SK-N-SH (cell line): ENCODE results near the gene CENPV. TPM values are rescaled to one million over a fixed set of nuclear protein-coding genes. Genes with fewer than 3 reads are reported as not detected.
A peak's percentile ranks its signal among the peaks of the same experiment; 100 is the strongest.

Source experiments
- CTCF ChIA-PET: fragments of 300-600, 350-600 bp; formaldehyde crosslinking; extraction: SDS; loops from one replicate; lab custom pipeline; 2021; lab: Yijun Ruan, JAX
- POLR2A ChIA-PET: fragments of 350-600 bp; sonication (Branson Sonifier 250); formaldehyde crosslinking; extraction: SDS; loops from one replicate; lab custom pipeline; 2020; ENCODE audit warnings: antibody characterized with exemption, inconsistent platforms; lab: Yijun Ruan, JAX
- DNase-seq: peaks from one replicate; pipeline ENCODE4 v3.0.0; 2012
- H2AFZ ChIP-seq: fragments of 200-600 bp; sonication (generic); 2 replicates; pipeline ENCODE4 v1.8.1; 2016; ENCODE audit warnings: antibody characterized with exemption, mild to moderate bottlenecking, low read depth
- H3F3A ChIP-seq: fragments of 200-600 bp; sonication (generic); replicated peaks from 2 replicates; pipeline ENCODE3; 2016; ENCODE audit warnings: antibody characterized with exemption, mild to moderate bottlenecking; ENCODE audit not compliant: insufficient read depth
- H3K27ac ChIP-seq, 2 experiments: fragments of 200-500 bp in 1 of 2; fragments of 200-600 bp in 1 of 2; sonication (Bioruptor generic) in 1 of 2; sonication (generic), shearing (Covaris generic) in 1 of 2; 2 replicates each; pipeline versions ENCODE4 v1.5.1 to v1.6.1; 2014 to 2016; ENCODE audit warnings: low read depth in 2 of 2, inconsistent platforms in 1 of 2, low read length in 1 of 2, mild to moderate bottlenecking in 1 of 2, mixed read lengths in 1 of 2
- H3K27me3 ChIP-seq: fragments of 200-600 bp; sonication (generic), shearing (Covaris generic); 2 replicates; pipeline ENCODE4 v1.6.1; 2016; ENCODE audit warnings: mixed run types; ENCODE audit not compliant: insufficient read depth
- H3K36me3 ChIP-seq, 2 experiments: fragments of 200-500 bp in 1 of 2; fragments of 200-600 bp in 1 of 2; sonication (Bioruptor generic) in 1 of 2; sonication (generic) in 1 of 2; replicated peaks in 1 of 2; 2 replicates each; pipeline versions ENCODE3 to v1.5.1; 2014 to 2016; ENCODE audit warnings: low read length in 1 of 2, mild to moderate bottlenecking in 1 of 2; ENCODE audit not compliant: insufficient read depth in 2 of 2, control insufficient read depth in 1 of 2
- H3K4me1 ChIP-seq, 2 experiments: fragments of 200-500 bp in 1 of 2; fragments of 200-600 bp in 1 of 2; sonication (Bioruptor generic) in 1 of 2; sonication (generic), shearing (Covaris generic) in 1 of 2; 2 replicates each; pipeline versions ENCODE4 v1.5.1 to v1.6.1; 2014 to 2016; ENCODE audit warnings: low read depth in 1 of 2, low read length in 1 of 2, mixed run types in 1 of 2; ENCODE audit not compliant: insufficient read depth in 2 of 2, control insufficient read depth in 1 of 2
- H3K4me2 ChIP-seq: fragments of 200-600 bp; sonication (generic), shearing (Covaris generic); 2 replicates; pipeline ENCODE4 v1.6.1; 2017; ENCODE audit warnings: mixed run types
- H3K4me3 ChIP-seq, 2 experiments: fragments of 200-500 bp in 1 of 2; fragments of 200-600 bp in 1 of 2; sonication (Bioruptor generic) in 1 of 2; sonication (generic), shearing (Covaris generic) in 1 of 2; 2 replicates each; pipeline versions ENCODE4 v1.5.1 to v1.8.1; 2014 to 2016; ENCODE audit warnings: low read depth in 2 of 2, inconsistent platforms in 1 of 2, low read length in 1 of 2, mild to moderate bottlenecking in 1 of 2, mixed read lengths in 1 of 2, moderate library complexity in 1 of 2
- H3K79me2 ChIP-seq: fragments of 200-600 bp; sonication (generic); 2 replicates; pipeline ENCODE4 v1.8.1; 2017; ENCODE audit warnings: mild to moderate bottlenecking; ENCODE audit not compliant: insufficient read depth
- H3K9ac ChIP-seq: fragments of 200-600 bp; sonication (generic); 2 replicates; pipeline ENCODE4 v1.6.1; 2017; ENCODE audit warnings: mixed run types
- H3K9me2 ChIP-seq: fragments of 200-600 bp; sonication (generic); 2 replicates; pipeline ENCODE4 v1.6.1; 2017; ENCODE audit warnings: mixed run types
- H3K9me3 ChIP-seq: fragments of 200-600 bp; sonication (generic); 2 replicates; pipeline ENCODE4 v1.6.1; 2017; ENCODE audit warnings: mixed run types, mild to moderate bottlenecking, moderate library complexity
- H4K20me1 ChIP-seq: fragments of 200-600 bp; sonication (generic); 2 replicates; pipeline ENCODE4 v1.6.1; 2017; ENCODE audit warnings: mild to moderate bottlenecking, mixed run types; ENCODE audit not compliant: insufficient read depth
- CHD2 ChIP-seq: fragments of 150-350 bp; IDR thresholded peaks from 2 replicates; pipeline ENCODE4 v1.6.1; 2018; ENCODE audit warnings: low read length; ENCODE audit not compliant: partially characterized antibody
- CTCF ChIP-seq: fragments of 200-600 bp; sonication (generic); IDR thresholded peaks from 2 replicates; pipeline ENCODE4 v1.6.1; 2017; ENCODE audit warnings: antibody characterized with exemption, mild to moderate bottlenecking, moderate library complexity
- EP300 ChIP-seq, 2 experiments: IDR thresholded peaks; 2 replicates each; pipeline versions ENCODE4 v1.4.0 to v1.6.1; 2012; ENCODE audit warnings: borderline replicate concordance in 1 of 2, low read depth in 1 of 2, low read length in 1 of 2
- EZH2phosphoT487 ChIP-seq: fragments of 200-600 bp; sonication (generic); IDR thresholded peaks from 2 replicates; pipeline ENCODE4 v1.6.1; 2017; ENCODE audit warnings: low read depth, mixed run types, mild to moderate bottlenecking, antibody characterized with exemption, moderate library complexity, borderline replicate concordance
- FOSL2 ChIP-seq: IDR thresholded peaks from 2 replicates; pipeline ENCODE4 v1.4.0; 2012; ENCODE audit warnings: low read depth, mild to moderate bottlenecking, moderate library complexity, borderline replicate concordance
- FOXJ3 ChIP-seq: sonication (generic); formaldehyde crosslinking; IDR thresholded peaks from 2 replicates; pipeline ENCODE4 v1.5.1; 2020; ENCODE audit warnings: mild to moderate bottlenecking, missing genetic modification reagents
- FOXM1 ChIP-seq: IDR thresholded peaks from 2 replicates; pipeline ENCODE4 v1.4.0; 2012; ENCODE audit warnings: low read depth, mild to moderate bottlenecking
- IRF3 ChIP-seq: fragments of 150-350 bp; IDR thresholded peaks from 2 replicates; pipeline ENCODE4 v1.6.1; 2016; ENCODE audit warnings: mild to moderate bottlenecking, low read depth, low read length
- JUND ChIP-seq: IDR thresholded peaks from 2 replicates; pipeline ENCODE4 v1.4.0; 2012
- MAX ChIP-seq: IDR thresholded peaks from 2 replicates; pipeline ENCODE4 v1.4.0; 2012; ENCODE audit warnings: low read depth
- MEF2A ChIP-seq: IDR thresholded peaks from 2 replicates; pipeline ENCODE4 v1.4.0; 2012; ENCODE audit warnings: low read depth, borderline replicate concordance
- POLR2AphosphoS5 ChIP-seq: IDR thresholded peaks from 2 replicates; pipeline ENCODE4 v1.6.1; 2012; ENCODE audit warnings: low read depth, low read length
- RAD21 ChIP-seq: IDR thresholded peaks from 2 replicates; pipeline ENCODE4 v1.6.1; 2012; ENCODE audit warnings: mild to moderate bottlenecking, low read length
- RXRA ChIP-seq: IDR thresholded peaks from 2 replicates; pipeline ENCODE4 v1.4.0; 2012; ENCODE audit warnings: low read depth, mild to moderate bottlenecking, borderline replicate concordance
- SIN3A ChIP-seq: IDR thresholded peaks from 2 replicates; pipeline ENCODE4 v1.6.1; 2012; ENCODE audit warnings: low read depth, mild to moderate bottlenecking, low read length, moderate library complexity, borderline replicate concordance
- SMC3 ChIP-seq: IDR thresholded peaks from 2 replicates; pipeline ENCODE4 v1.6.1; 2012; ENCODE audit warnings: low read depth, low read length, improper control_type of control experiment
- USF2 ChIP-seq: fragments of 150-350 bp; IDR thresholded peaks from 2 replicates; pipeline ENCODE4 v1.6.1; 2017; ENCODE audit warnings: antibody characterized with exemption, low read length, low read depth, borderline replicate concordance
- YY1 ChIP-seq: IDR thresholded peaks from 2 replicates; pipeline ENCODE4 v1.4.0; 2012; ENCODE audit warnings: low read depth, mild to moderate bottlenecking
- ZBTB33 ChIP-seq: IDR thresholded peaks from 2 replicates; pipeline ENCODE4 v1.4.0; 2012; ENCODE audit warnings: low read depth, borderline replicate concordance
- WGBS: methylation state at CpG from one replicate; pipeline ENCODE4 v1.1.6; 2017; ENCODE audit warnings: low lambda C conversion rate; 5-methylcytosine and 5-hydroxymethylcytosine counted together
- polyA plus RNA-seq, 3 experiments: library from polyadenylated mRNA; depleted of rRNA; stranded (reverse); fragments of >200 nt; gene quantifications; 2 replicates each; pipeline ENCODE4 v1.2.3, GENCODE V29; 2012

The CENPV gene
- polyA plus RNA-seq, 1 of the 3 experiments (the other 2 are of a cell fraction), result 92.3 TPM

GRCh38 chr17:16379654-16380053, 26.4 kb upstream of the CENPV start (continued):
- TF ChIP-seq CHD2 (no peak), RXRA (no peak), FOSL2 (no peak), ZBTB33 (no peak)

GRCh38 chr17:16378636-16379282, 25.5 kb upstream of the CENPV start:
- Histone ChIP-seq H3K4me1 (peaks cover 4 to 14% of the 10 kb centered on the region in 2 experiments; a peak in 2 of 4 replicates), H3K27ac (peak overlapping the region in 1 of 2 experiments; percentile 75; a peak in 2 of 4 replicates), H3K4me2 (no peak overlapping the region), H3K9ac (no peak overlapping the region), H3K9me3 (no peaks in the 10 kb centered on the region), H4K20me1 (peaks cover 26% of the 10 kb centered on the region), H2AFZ (no peak overlapping the region), H3F3A (peaks cover 30% of the 10 kb centered on the region), H3K9me2 (no peaks in the 10 kb centered on the region), H3K79me2 (peaks cover 28% of the 10 kb centered on the region), H3K36me3 (peaks cover 10 to 22% of the 10 kb centered on the region in 2 experiments), H3K27me3 (no peaks in the 10 kb centered on the region), H3K4me3 (no peak overlapping the region)
- CTCF ChIA-PET, result interaction anchor here (1.1 to 1.2 kb wide), 3 partner anchors 15 to 143 kb away, joined by 3 to 5 read pairs (median 4); no protein-coding TSS in a partner anchor
- no peak for DNase-seq
- 87% methylated on average over 17 of the region's 17 CpGs for WGBS
- TF ChIP-seq FOXM1 (no peak), SIN3A (no peak), JUND (no peak), SMC3 (no peak), EZH2phosphoT487 (no peak), USF2 (no peak)
- POLR2A ChIA-PET, result no interaction called here

GRCh38 chr17:16377941-16378341, 24.7 kb upstream of the CENPV start:
- Histone ChIP-seq H3K27me3 (no peaks in the 10 kb centered on the region), H3K4me2 (no peak overlapping the region), H3F3A (peaks cover 22% of the 10 kb centered on the region), H3K9ac (no peak overlapping the region), H3K27ac (peak overlapping the region in 1 of 2 experiments; percentile 75; a peak in 2 of 4 replicates), H3K79me2 (peaks cover 20% of the 10 kb centered on the region), H3K9me2 (no peaks in the 10 kb centered on the region), H3K4me3 (no peak overlapping the region), H2AFZ (0 out of 2 replicates have a peak overlapping the region, but pooled peaks have one; percentile 46), H4K20me1 (peaks cover 18% of the 10 kb centered on the region), H3K36me3 (peaks cover 5 to 14% of the 10 kb centered on the region in 2 experiments), H3K9me3 (no peaks in the 10 kb centered on the region), H3K4me1 (peaks cover 4 to 10% of the 10 kb centered on the region in 2 experiments; a peak in 2 of 4 replicates)
- WGBS, result 48% methylated on average over 2 of the region's 2 CpGs
- ChIA-PET POLR2A (no interaction called here), CTCF (interaction anchor here (1.1 to 6.2 kb wide), 4 partner anchors 14 to 144 kb away, joined by 3 to 56 read pairs (median 4); no protein-coding TSS in a partner anchor)
- DNase-seq, result no peak
- TF ChIP-seq CTCF (no peak), POLR2AphosphoS5 (no peak), YY1 (no peak), CHD2 (no peak), FOSL2 (no peak), IRF3 (no peak), MEF2A (no peak), EZH2phosphoT487 (no peak), RAD21 (no peak), MAX (no peak), FOXJ3 (CRISPR knock-in tag) (no peak), EP300 (IDR thresholded peaks at IDR 0.05; ENCODE audit: borderline replicate concordance in 1 of 2, low read depth in 1 of 2, low read length in 1 of 2) (peak in 1 of 2 experiments; percentile 44; a peak in 1 of 4 replicates)
